ENCODE data around the gene FRMPD1. TPM values are rescaled to one million over a fixed set of nuclear protein-coding genes. Genes with fewer than 3 reads are reported as not detected.
"Not testable (repeated sequence)": the region's sequence is repeated elsewhere in the genome, so short reads cannot be mapped to it uniquely, and the experiment has no call there.

FRMPD1 gene, protein sequence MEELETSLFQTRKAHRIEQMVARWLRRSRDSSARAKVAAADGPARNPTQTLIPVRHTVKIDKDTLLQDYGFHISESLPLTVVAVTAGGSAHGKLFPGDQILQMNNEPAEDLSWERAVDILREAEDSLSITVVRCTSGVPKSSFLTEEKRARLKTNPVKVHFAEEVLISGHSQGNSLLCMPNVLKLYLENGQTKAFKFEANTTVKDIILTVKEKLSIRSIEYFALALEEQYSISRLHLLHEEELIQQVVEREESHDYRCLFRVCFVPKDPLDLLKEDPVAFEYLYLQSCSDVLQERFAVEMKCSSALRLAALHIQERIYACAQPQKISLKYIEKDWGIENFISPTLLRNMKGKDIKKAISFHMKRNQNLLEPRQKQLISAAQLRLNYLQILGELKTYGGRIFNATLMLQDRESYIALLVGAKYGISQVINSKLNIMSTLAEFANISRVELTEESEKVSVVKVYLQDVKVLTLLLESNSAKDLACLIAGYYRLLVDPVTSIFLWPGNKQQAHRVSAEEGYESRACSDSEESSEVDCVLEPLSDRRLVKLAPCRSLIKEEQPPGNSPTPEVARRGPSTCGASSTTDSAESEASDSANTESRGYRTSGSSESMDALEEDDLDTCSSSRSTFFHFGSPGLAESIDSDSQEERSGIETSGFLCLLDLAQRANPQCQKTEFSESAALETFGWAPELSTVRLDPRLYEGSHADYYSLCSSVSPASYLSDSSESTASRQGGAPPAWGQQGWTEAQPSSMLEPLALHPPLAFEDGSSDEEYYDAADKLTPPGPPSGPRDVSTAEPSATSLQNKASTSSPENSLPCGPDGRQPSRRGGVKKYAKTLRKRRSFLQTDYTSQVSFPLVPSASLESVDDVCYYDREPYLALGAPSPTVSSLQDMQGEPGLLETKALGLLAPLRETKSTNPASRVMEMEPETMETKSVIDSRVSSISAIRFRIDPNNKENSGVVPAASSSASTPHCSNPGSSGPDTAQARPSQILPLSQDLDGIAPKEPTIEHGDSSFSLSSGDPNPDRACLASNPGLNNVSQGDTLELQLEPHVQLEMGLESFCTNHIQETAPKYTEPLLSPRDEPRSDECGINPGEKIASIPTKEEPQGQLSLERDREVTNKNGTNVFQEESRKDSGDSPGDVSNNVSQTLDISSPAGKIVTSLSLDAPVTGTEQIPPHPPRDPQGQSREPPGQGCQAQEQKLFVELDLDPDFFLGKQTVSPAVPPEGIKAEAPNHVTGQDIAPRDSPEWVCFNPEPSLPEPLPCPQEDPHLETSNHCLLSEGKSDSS (N-terminal part only)
- total RNA-seq (under 1 TPM; 0.16 to 0.95 (median 0.45) TPM), polyA plus RNA-seq (1 to 10 TPM; 1.2 to 1.5 TPM)

DNA sequence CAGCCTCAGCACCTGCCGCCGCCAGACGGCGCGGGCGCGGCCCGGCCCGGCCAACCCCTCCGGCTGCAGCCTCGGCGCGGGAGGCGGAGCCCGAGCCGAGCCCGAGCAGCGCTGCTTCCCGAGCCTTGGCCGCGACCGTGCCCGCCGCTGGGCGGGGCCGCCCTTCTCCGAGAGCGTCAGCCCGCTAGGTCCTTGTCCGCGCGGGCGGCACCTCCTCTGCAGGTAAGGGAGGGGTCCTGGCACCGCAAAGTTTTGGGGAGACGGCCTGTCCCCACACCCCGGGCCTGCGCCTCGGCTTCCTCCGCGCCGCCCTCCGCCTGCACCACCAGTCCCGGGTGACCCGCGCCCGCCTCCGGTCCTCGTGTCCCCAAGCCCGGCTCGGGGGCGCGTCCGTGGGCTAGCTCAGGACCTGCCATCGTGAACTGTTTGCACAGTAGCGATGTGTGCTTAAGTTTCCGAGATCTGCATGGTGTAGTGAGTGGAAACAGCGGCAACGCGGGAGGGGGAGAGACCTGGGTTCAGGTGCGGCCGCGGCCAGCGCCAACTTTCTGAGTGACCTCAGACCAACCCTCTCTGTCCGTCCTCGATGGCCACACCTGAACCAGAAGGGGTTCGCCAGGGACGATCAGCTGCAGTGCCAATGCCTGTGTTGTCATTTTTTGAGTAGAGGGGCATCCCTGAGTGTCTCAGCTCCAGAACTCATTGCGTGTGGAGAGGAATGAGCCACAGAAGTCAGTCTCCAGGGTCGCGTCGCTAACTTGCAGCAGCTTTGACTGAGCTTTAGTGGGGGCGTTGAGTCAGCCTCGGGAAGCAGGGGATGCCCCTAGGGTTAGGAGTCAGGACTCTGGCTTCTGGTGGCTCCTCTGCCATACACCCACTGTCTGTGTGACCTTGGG is at the start of gene FRMPD1:
TSS of gene FRMPD1 (plus strand) at position 82 of the 896 bp plus-strand sequence. CDS start 41,688 bp downstream, outside the sequence.
- Histone ChIP-seq H3K4me3 (peak within 1 kb of the TSS; percentile 48 to 76 (median 57)), H3K27ac (no peak within 1 kb of the TSS), H3K36me3 (no peaks in the 10 kb centered on the region), H3K4me1 (peaks cover 0 to 7% (median 0%) of the 10 kb centered on the region in 3 donors), H3K9me3 (no peaks in the 10 kb centered on the region), H3K27me3 (no peaks in the 10 kb centered on the region)
- ATAC-seq (peak; percentile 98 to 99 (median 98)), FAIRE-seq (no peak), DNase-seq (peak; percentile 71 to 92 (median 80))
- intact Hi-C loops (cut with DNase I) = no loop called here
- TF ChIP-seq, protein P1, sequence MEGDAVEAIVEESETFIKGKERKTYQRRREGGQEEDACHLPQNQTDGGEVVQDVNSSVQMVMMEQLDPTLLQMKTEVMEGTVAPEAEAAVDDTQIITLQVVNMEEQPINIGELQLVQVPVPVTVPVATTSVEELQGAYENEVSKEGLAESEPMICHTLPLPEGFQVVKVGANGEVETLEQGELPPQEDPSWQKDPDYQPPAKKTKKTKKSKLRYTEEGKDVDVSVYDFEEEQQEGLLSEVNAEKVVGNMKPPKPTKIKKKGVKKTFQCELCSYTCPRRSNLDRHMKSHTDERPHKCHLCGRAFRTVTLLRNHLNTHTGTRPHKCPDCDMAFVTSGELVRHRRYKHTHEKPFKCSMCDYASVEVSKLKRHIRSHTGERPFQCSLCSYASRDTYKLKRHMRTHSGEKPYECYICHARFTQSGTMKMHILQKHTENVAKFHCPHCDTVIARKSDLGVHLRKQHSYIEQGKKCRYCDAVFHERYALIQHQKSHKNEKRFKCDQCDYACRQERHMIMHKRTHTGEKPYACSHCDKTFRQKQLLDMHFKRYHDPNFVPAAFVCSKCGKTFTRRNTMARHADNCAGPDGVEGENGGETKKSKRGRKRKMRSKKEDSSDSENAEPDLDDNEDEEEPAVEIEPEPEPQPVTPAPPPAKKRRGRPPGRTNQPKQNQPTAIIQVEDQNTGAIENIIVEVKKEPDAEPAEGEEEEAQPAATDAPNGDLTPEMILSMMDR (IDR thresholded peaks at IDR 0.05) = no peak
- WGBS, 2 donors = 0 to 1% methylated on average over 57 to 73 of the region's 73 CpGs

DNA sequence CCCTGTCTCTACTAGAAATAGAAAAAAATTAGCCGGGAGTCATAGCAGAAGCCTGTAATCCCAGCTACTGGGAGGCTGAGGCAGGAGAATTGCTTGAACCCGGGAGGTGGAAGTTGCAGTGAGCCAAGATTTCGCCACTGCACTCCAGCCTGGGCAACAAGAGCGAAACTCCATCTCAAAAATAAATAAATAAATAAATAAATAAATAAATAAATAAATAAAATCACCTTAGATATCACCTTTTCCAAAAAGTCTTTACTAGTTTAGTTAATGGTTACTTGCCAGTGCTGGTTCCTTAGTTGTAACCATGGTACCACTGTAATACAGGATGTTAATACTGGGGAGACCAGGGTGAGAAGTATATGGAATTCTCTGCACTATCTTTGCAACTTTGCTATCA is 48.7 kb upstream of the FRMPD1 start:
- DNase-seq, H3K4me3 ChIP-seq, FAIRE-seq, H3K27me3 ChIP-seq, H3K9me3 ChIP-seq, ATAC-seq, H3K27ac ChIP-seq, H3K36me3 ChIP-seq: not testable (repeated sequence)
- WGBS, 2 donors = 80 to 85% methylated on average over 4 of the region's 4 CpGs
- peaks cover 0 to 14% (median 5%) of the 10 kb centered on the region in 3 donors for H3K4me1 ChIP-seq
- intact Hi-C loops (cut with DNase I) = loop anchor here in 1 of 3 donors (10.0 kb wide), 1 partner anchor 63 kb away; no protein-coding TSS in a partner anchor

DNA sequence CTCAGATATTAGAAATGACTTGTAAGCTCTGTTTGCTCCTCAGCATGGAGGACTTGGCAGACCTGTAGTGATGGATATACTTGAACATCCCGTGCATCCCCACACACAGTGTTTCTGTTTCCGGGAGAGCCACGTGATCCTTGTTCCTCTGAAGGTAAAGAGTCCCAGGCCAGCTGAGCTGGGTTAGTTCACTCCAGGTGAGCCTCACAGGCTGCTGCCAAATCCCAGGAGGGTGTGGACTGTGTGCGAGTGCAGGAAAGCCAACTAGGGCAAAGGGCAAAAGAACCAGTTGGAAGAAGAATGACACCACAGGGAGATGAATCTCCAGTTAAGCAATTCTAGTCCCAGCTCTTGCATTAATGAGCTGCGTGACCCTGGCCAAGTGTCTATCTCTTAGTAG is 47.9 kb upstream of the FRMPD1 start:
- peaks cover 0 to 14% (median 5%) of the 10 kb centered on the region in 3 donors for H3K4me1 ChIP-seq
- no peaks in the 10 kb centered on the region for H3K9me3 ChIP-seq
- TF ChIP-seq, protein P1 (IDR thresholded peaks at IDR 0.05) = no peak
- no peaks in the 10 kb centered on the region for H3K27me3 ChIP-seq
- peak overlapping the region in 1 of 4 donors; percentile 57 for H3K27ac ChIP-seq
- no peaks in the 10 kb centered on the region for H3K36me3 ChIP-seq
- intact Hi-C loops (cut with DNase I) = loop anchor here in 1 of 3 donors (10.0 kb wide), 1 partner anchor 62 kb away; no protein-coding TSS in a partner anchor
- 12% methylated on average over 5 of the region's 5 CpGs for WGBS, 2 donors
- DNase-seq = peak in 5 of 6 donors; percentile 81 to 93 (median 86)
- no peak overlapping the region for H3K4me3 ChIP-seq
- peak; percentile 98 to 100 (median 99) for ATAC-seq
- no peak for FAIRE-seq

DNA sequence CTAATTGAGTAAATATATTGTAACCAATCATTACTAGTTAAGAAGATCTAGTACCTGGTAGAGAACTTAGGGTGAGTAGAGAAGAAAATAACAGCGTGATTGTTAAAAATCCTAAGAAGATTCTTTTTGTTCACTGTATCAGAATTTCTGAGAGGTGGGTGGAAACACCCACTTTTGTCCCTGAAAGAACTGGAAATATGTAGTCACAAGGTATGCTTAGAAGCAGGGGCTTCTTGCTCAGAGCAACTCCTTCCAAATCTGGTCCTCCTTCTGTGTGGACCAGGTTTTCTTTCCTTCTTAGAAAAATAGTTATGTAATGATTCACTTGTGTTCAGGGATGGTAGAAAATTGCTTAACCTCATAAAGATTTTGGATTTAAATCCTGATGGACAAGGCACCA is 46.5 kb upstream of the FRMPD1 start:
- ATAC-seq (no peak), FAIRE-seq (no peak), DNase-seq (no peak)
- Histone ChIP-seq H3K27ac (no peak overlapping the region), H3K36me3 (no peaks in the 10 kb centered on the region), H3K4me3 (no peak overlapping the region), H3K27me3 (no peaks in the 10 kb centered on the region), H3K9me3 (no peaks in the 10 kb centered on the region), H3K4me1 (peaks cover 0 to 14% (median 5%) of the 10 kb centered on the region in 3 donors)
- WGBS, 2 donors = 85 to 87% methylated on average over 1 of the region's 1 CpG
- intact Hi-C loops (cut with DNase I) = loop anchor here in 1 of 3 donors (10.0 kb wide), 1 partner anchor 61 kb away; no protein-coding TSS in a partner anchor
- TF ChIP-seq, protein P1 (IDR thresholded peaks at IDR 0.05) = no peak
